Loucy (cell line): ENCODE measurements around the gene ZCCHC24.

Experiments
- EZH2phosphoT487 ChIP-seq: fragments of 200-600 bp; IDR thresholded peaks from 2 replicates; pipeline ENCODE4 v1.6.1; 2018; ENCODE audit warnings: antibody characterized with exemption, mild to moderate bottlenecking, moderate library complexity, borderline replicate concordance
- TF ChIP-seq, protein P1 (sequence below): fragments of 200-600 bp; sonication (generic); conservative IDR thresholded peaks from 2 replicates; pipeline ENCODE4 v1.5.1; 2014; ENCODE audit warnings: mild to moderate bottlenecking, antibody characterized with exemption, low read length

DNA sequence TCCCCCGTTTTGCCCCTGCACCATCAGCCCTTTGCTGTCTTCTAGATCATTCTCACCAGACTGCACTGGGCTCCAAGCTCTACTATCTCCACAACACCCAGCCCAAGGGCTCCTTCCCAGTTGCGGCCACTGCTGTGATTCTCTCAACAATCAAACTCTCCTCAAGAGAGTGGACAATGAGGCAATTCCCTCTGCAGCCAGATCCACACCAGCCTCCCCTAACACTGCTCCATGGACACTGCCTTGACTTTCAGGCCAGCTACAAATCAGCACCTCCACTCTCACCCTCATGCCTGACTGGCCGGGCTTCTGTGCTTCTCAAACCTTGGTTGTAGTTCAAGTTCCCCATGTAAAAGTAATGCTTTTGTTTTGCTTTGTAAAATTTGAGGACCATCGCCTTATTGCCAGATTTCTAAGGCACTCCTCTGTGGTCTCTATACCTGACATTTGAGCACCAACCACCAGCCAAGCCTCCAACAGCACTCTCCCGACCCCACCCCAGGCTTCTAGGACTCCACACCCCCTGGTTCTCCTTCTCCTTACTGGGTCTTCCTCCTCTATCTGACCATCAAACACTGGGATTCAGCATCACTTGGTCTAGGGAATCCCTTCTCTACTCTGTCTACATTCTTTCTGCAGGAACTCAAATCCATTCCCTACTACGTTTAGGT, 52.8 kb downstream of the ZCCHC24 start:
- TF ChIP-seq, protein P1, sequence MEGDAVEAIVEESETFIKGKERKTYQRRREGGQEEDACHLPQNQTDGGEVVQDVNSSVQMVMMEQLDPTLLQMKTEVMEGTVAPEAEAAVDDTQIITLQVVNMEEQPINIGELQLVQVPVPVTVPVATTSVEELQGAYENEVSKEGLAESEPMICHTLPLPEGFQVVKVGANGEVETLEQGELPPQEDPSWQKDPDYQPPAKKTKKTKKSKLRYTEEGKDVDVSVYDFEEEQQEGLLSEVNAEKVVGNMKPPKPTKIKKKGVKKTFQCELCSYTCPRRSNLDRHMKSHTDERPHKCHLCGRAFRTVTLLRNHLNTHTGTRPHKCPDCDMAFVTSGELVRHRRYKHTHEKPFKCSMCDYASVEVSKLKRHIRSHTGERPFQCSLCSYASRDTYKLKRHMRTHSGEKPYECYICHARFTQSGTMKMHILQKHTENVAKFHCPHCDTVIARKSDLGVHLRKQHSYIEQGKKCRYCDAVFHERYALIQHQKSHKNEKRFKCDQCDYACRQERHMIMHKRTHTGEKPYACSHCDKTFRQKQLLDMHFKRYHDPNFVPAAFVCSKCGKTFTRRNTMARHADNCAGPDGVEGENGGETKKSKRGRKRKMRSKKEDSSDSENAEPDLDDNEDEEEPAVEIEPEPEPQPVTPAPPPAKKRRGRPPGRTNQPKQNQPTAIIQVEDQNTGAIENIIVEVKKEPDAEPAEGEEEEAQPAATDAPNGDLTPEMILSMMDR: no peak
- no peak for TF ChIP-seq EZH2phosphoT487
